H1 (cell line): Measurements from ENCODE around the gene VRK2. TPM values are rescaled to one million over a fixed set of nuclear protein-coding genes. Genes with fewer than 3 reads are reported as not detected.

Source experiments
- polyA plus RNA-seq, 7 experiments: library from polyadenylated mRNA; depleted of rRNA in 3 of 7; stranded (reverse) in 5 of 7; unstranded in 2 of 7; fragments of >200 nt in 5 of 7; fragments of 200-250 nt in 2 of 7; gene quantifications; 1 replicate in 5 of 7; 2 replicates in 1 of 7; 4 replicates in 1 of 7; pipeline versions ENCODE4 v1.2.1 to v1.2.3, GENCODE V29; 2011 to 2013; ENCODE audit warnings: missing spikeins in 2 of 7, mixed read lengths in 2 of 7
- total RNA-seq: library from RNA; stranded (reverse); fragmentation: NEBNext Ultra II Directional; extraction: Animal tissue kit (Norgen Biotek cat#: 25700); gene quantifications from 2 replicates; pipeline ENCODE4 v1.2.1, GENCODE V29; 2021

VRK2 gene
- total and polyA plus RNA-seq, 2 of the 8 experiments (the other 6 are each of a cell fraction or from before 2014, with no cell fraction given) = 7.6 to 27.8 TPM

Other genes with a start within 250 kb of the VRK2 start
- gene FANCL, start 194.5 kb downstream of the VRK2 start, total RNA-seq = 53.4 and 55.9 TPM in 2 replicates
- 16.9 and 38.7 TPM in 2 replicates for gene FANCL, start 194.5 kb downstream of the VRK2 start, polyA plus RNA-seq (2011; rRNA removed)